ENCODE results near the gene NPHS1. TPM values are rescaled to one million over a fixed set of nuclear protein-coding genes. Genes with fewer than 3 reads are reported as not detected.

Gene NPHS1
- total and polyA plus RNA-seq, 2 experiments from 2014 or later: not detected

DNA sequence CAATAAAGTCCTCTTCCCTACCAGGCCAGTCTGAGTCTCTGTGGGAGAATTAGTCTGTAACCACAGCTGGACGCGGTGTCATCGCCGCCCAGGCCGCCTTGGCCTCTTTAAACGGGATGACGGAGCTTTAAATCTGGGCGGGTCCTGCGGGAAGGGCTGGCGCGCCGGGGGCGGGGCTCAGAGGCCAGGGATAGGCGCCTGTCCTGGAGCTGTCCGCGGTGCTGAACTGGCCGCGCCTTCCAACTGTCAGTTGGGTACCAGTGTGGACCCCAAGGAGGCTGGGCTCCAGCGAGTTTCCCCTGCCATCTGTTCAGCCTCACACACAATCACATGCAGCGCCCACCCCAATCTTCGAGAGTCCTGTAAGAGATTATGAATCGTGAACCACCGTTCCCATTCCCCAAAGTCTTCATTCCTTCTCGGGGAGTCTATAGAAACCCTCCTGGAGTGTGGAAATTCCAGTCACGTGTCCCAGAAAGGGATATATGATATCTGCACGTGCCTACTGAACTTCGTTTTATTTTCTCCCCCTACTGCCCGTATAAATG, 27.5 kb upstream of the NPHS1 start:
- Histone ChIP-seq H3K27ac (no peak overlapping the region), H3K4me1 (ENCODE audit: insufficient read depth) (peaks cover 4% of the 10 kb centered on the region; the same call in 1 of the 2 replicates), H3K9me3 (ENCODE audit: low read depth) (no peaks in the 10 kb centered on the region), H4K20me1 (ENCODE audit: insufficient read depth) (no peaks in the 10 kb centered on the region), H3K4me2 (ENCODE audit: unreplicated experiment) (peak overlapping the region; percentile 36), H3K9me2 (ENCODE audit: insufficient read depth) (no peaks in the 10 kb centered on the region), H3K9ac (no peak overlapping the region), H3K4me3 (no peak overlapping the region), H3F3A (ENCODE audit: insufficient read depth) (peaks cover 6% of the 10 kb centered on the region; the same call in 1 of the 2 replicates), H3K27me3 (replicated peaks; ENCODE audit: insufficient read depth) (no peaks in the 10 kb centered on the region), H3K79me2 (ENCODE audit: insufficient read depth) (no peaks in the 10 kb centered on the region), H2AFZ (no peak overlapping the region), H3K36me3 (ENCODE audit: low read depth) (no peaks in the 10 kb centered on the region)
- peak; percentile 99 for DNase-seq
- 2% methylated on average over 28 of the region's 28 CpGs for WGBS, 2 experiments (ENCODE audit: low coverage in 1 of 2, low lambda C conversion rate in 2 of 2, missing lambda C conversion rate in 2 of 2)
- in situ Hi-C loops (cut with MboI): loop anchor here (5.0 kb wide), 1 partner anchor 52 kb away; no protein-coding TSS in a partner anchor
- TF ChIP-seq EZH2 (IDR thresholded peaks at IDR 0.05; ENCODE audit: insufficient read depth, poor library complexity, severe bottlenecking) (no peak), EZH2phosphoT487 (IDR thresholded peaks at IDR 0.05; ENCODE audit: insufficient read depth, low read depth) (no peak)

DNA sequence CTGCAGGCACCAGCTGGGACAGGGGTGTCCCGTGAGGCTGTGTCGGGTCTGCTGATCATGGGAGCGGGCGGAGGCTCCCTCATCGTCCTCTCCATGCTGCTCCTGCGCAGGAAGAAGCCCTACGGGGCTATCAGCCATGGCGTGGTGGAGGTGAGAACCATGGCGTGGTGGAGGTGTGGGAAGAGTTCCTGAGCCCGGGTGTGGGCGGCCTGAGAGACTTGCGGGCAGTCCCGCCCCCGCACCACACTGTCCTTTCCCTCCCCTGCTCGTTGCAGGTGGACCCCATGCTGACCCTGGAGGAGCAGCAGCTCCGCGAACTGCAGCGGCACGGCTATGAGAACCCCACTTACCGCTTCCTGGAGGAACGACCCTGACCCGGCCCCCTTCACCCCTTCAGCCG, 26.8 kb upstream of the NPHS1 start:
- no peak for DNase-seq
- TF ChIP-seq EZH2phosphoT487 (IDR thresholded peaks at IDR 0.05; ENCODE audit: insufficient read depth, low read depth) (no peak), EZH2 (IDR thresholded peaks at IDR 0.05; ENCODE audit: insufficient read depth, poor library complexity, severe bottlenecking) (no peak)
- Histone ChIP-seq H3K9me2 (ENCODE audit: insufficient read depth) (no peaks in the 10 kb centered on the region), H2AFZ (no peak overlapping the region), H3K4me3 (no peak overlapping the region), H3K79me2 (ENCODE audit: insufficient read depth) (no peaks in the 10 kb centered on the region), H3K36me3 (ENCODE audit: low read depth) (no peaks in the 10 kb centered on the region), H3K4me2 (ENCODE audit: unreplicated experiment) (no peak overlapping the region), H3F3A (ENCODE audit: insufficient read depth) (peaks cover 6% of the 10 kb centered on the region; the same call in 1 of the 2 replicates), H3K9me3 (ENCODE audit: low read depth) (no peaks in the 10 kb centered on the region), H3K27me3 (replicated peaks; ENCODE audit: insufficient read depth) (no peaks in the 10 kb centered on the region), H3K9ac (no peak overlapping the region), H4K20me1 (ENCODE audit: insufficient read depth) (no peaks in the 10 kb centered on the region), H3K27ac (no peak overlapping the region), H3K4me1 (ENCODE audit: insufficient read depth) (peaks cover 4% of the 10 kb centered on the region; the same call in 1 of the 2 replicates)
- 34 to 44% methylated on average over 17 to 23 of the region's 23 CpGs for WGBS, 2 experiments (ENCODE audit: low coverage in 1 of 2, low lambda C conversion rate in 2 of 2, missing lambda C conversion rate in 2 of 2)
- in situ Hi-C loops (cut with MboI): no loop called here

- in situ Hi-C loops (cut with MboI): no loop called here
- whole genome bisulfite sequencing, 2 experiments (ENCODE audit: low coverage in 1 of 2, low lambda C conversion rate in 2 of 2, missing lambda C conversion rate in 2 of 2): 83% methylated on average over 32 of the region's 32 CpGs
- no peak overlapping the region for H3K27ac ChIP-seq
These were observed 22.2 kb upstream of the NPHS1 start for GRCh38 chr19:35874392-35874930.

DNA sequence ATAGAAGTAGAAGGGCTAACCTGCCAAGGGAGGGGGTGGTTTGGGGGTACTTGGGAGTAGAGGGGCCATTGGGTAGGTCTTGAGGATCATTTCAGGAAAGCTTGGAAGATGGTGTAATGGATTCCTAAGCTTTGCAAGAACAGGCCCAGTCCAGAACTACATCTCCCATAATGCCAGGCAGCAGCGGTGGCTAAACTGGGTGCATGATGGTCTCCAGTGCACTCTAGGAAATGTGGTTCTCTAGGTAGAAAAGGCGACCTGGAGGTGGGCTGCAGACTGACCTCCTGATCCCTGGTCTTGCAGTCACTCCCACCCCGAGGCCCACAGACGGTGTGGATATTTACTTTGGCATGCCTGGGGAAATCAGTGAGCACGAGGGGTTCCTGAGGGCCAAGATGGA, 19.9 kb upstream of the NPHS1 start:
- Histone ChIP-seq H4K20me1 (ENCODE audit: insufficient read depth) (no peaks in the 10 kb centered on the region), H3K79me2 (ENCODE audit: insufficient read depth) (no peaks in the 10 kb centered on the region), H3K4me2 (ENCODE audit: unreplicated experiment) (no peak overlapping the region), H3K9me3 (ENCODE audit: low read depth) (no peaks in the 10 kb centered on the region), H2AFZ (no peak overlapping the region), H3K27ac (no peak overlapping the region), H3K9ac (no peak overlapping the region), H3K4me1 (ENCODE audit: insufficient read depth) (no peaks in the 10 kb centered on the region), H3K27me3 (replicated peaks; ENCODE audit: insufficient read depth) (no peaks in the 10 kb centered on the region; the same call in 1 of the 2 replicates), H3K9me2 (ENCODE audit: insufficient read depth) (no peaks in the 10 kb centered on the region), H3K36me3 (ENCODE audit: low read depth) (no peaks in the 10 kb centered on the region), H3F3A (ENCODE audit: insufficient read depth) (no peaks in the 10 kb centered on the region), H3K4me3 (no peak overlapping the region)
- WGBS, 2 experiments (ENCODE audit: low coverage in 1 of 2, low lambda C conversion rate in 2 of 2, missing lambda C conversion rate in 2 of 2): 75% methylated on average over 4 to 5 of the region's 5 CpGs
- no peak for DNase-seq
- in situ Hi-C loops (cut with MboI): no loop called here
- TF ChIP-seq EZH2 (IDR thresholded peaks at IDR 0.05; ENCODE audit: insufficient read depth, poor library complexity, severe bottlenecking) (no peak), EZH2phosphoT487 (IDR thresholded peaks at IDR 0.05; ENCODE audit: insufficient read depth, low read depth) (no peak)

More at GRCh38 chr19:35874392-35874930, 22.2 kb upstream of the NPHS1 start:
- Histone ChIP-seq H3F3A (ENCODE audit: insufficient read depth) (no peaks in the 10 kb centered on the region), H3K9ac (no peak overlapping the region), H3K4me3 (no peak overlapping the region), H3K36me3 (ENCODE audit: low read depth) (no peaks in the 10 kb centered on the region), H3K9me3 (ENCODE audit: low read depth) (no peaks in the 10 kb centered on the region), H3K79me2 (ENCODE audit: insufficient read depth) (no peaks in the 10 kb centered on the region), H4K20me1 (ENCODE audit: insufficient read depth) (no peaks in the 10 kb centered on the region), H3K27me3 (replicated peaks; ENCODE audit: insufficient read depth) (no peaks in the 10 kb centered on the region), H3K4me1 (ENCODE audit: insufficient read depth) (peaks cover 2% of the 10 kb centered on the region; the same call in 1 of the 2 replicates), H2AFZ (no peak overlapping the region), H3K4me2 (ENCODE audit: unreplicated experiment) (no peak overlapping the region), H3K9me2 (ENCODE audit: insufficient read depth) (no peaks in the 10 kb centered on the region)
- no peak for DNase-seq
- TF ChIP-seq EZH2phosphoT487 (IDR thresholded peaks at IDR 0.05; ENCODE audit: insufficient read depth, low read depth) (no peak), EZH2 (IDR thresholded peaks at IDR 0.05; ENCODE audit: insufficient read depth, poor library complexity, severe bottlenecking) (no peak)
